Transverse colon (tissue), 4 donors: ENCODE results near the gene KIF2A. TPM values are rescaled to one million over a fixed set of nuclear protein-coding genes. Genes with fewer than 3 reads are reported as not detected.

Experiments
- DNase-seq: peaks from one replicate; pipeline ENCODE4 v3.0.0-alpha.2; 2019
- H3K27ac ChIP-seq, 4 donors: fragments of 200-600 bp; sonication (generic); 2 replicates each; pipeline ENCODE4 v1.5.1; 2016 to 2018; ENCODE audit warnings: inconsistent platforms in 4 of 4
- H3K27me3 ChIP-seq: fragments of 200-600 bp; sonication (generic); 2 replicates; pipeline ENCODE4 v1.5.1; 2017; ENCODE audit warnings: inconsistent platforms
- H3K36me3 ChIP-seq, 4 donors: fragments of 200-600 bp; sonication (generic); 2 replicates each; pipeline ENCODE4 v1.5.1; 2017 to 2019; ENCODE audit warnings: inconsistent platforms in 4 of 4
- H3K4me1 ChIP-seq, 4 donors: fragments of 200-600 bp; sonication (generic); 2 replicates each; pipeline ENCODE4 v1.5.1; 2017 to 2020; ENCODE audit warnings: inconsistent platforms in 4 of 4
- H3K4me3 ChIP-seq, 4 donors: fragments of 200-600 bp; sonication (generic); 1 replicate in 1 of 4; 2 replicates in 3 of 4; pipeline versions ENCODE4 v1.5.1 to v1.6.1; 2017 to 2019; ENCODE audit warnings: inconsistent platforms in 4 of 4
- H3K9me3 ChIP-seq, 2 donors: fragments of 200-600 bp; sonication (generic); 2 replicates each; pipeline ENCODE4 v1.5.1; 2017 to 2019; ENCODE audit warnings: inconsistent platforms in 2 of 2
- EP300 ChIP-seq: sonication (generic); formaldehyde crosslinking; IDR thresholded peaks from one replicate; pipeline ENCODE4 v1.6.1; 2017; ENCODE audit warnings: antibody characterized with exemption, low read depth
- POLR2A ChIP-seq: fragments of 450-650 bp; IDR thresholded peaks from one replicate; pipeline ENCODE4 v1.6.1; 2016; ENCODE audit warnings: antibody characterized with exemption, mild to moderate bottlenecking, moderate library complexity
- POLR2AphosphoS5 ChIP-seq, 3 donors: sonication (generic); formaldehyde crosslinking; IDR thresholded peaks; one replicate each; pipeline ENCODE4 v1.6.1; 2016; ENCODE audit warnings: antibody characterized with exemption in 3 of 3
- WGBS, 2 donors: methylation state at CpG; one replicate each; pipeline ENCODE4 v1.1.5; 2018; ENCODE audit warnings: low coverage in 1 of 2; 5-methylcytosine and 5-hydroxymethylcytosine counted together
- in situ Hi-C, 4 donors: fragments of 200-750 bp; cut with MboI; loops; one replicate each; pipeline versions ENCODE4 v1.15.0 to v1.15.1; 2017; ENCODE audit warnings: low sequenced_read_pairs in 3 of 4, low pct_ligation_motif_present in 1 of 4, low pct_unique_long_range_greater_than_20kb in 1 of 4
- intact Hi-C: fragments of 100-400 bp; cut with DNase I; formaldehyde crosslinking; loops from one replicate; pipeline ENCODE4 v1.15.1; 2023; ENCODE audit warnings: low total_unique reads
- total RNA-seq, 4 donors: library from RNA; depleted of rRNA; stranded (reverse); fragments of >200 nt; gene quantifications; one replicate each; pipeline ENCODE4 v1.1.0, GENCODE V29; 2016
- TF ChIP-seq, protein P1 (sequence below), 5 experiments: fragments of 200-600 bp in 3 of 5; fragments of 450-650 bp in 2 of 5; sonication (generic) in 3 of 5; IDR thresholded peaks; 1 replicate in 2 of 5; 2 replicates in 3 of 5; pipeline ENCODE4 v1.5.1; 2016 to 2017; ENCODE audit warnings: antibody characterized with exemption in 5 of 5, inconsistent platforms in 3 of 5, mild to moderate bottlenecking in 2 of 5, moderate library complexity in 1 of 5

The KIF2A gene
- total RNA-seq, 4 donors from 2014 or later = 15.3 to 61.9 (median 32.7) TPM

DNA sequence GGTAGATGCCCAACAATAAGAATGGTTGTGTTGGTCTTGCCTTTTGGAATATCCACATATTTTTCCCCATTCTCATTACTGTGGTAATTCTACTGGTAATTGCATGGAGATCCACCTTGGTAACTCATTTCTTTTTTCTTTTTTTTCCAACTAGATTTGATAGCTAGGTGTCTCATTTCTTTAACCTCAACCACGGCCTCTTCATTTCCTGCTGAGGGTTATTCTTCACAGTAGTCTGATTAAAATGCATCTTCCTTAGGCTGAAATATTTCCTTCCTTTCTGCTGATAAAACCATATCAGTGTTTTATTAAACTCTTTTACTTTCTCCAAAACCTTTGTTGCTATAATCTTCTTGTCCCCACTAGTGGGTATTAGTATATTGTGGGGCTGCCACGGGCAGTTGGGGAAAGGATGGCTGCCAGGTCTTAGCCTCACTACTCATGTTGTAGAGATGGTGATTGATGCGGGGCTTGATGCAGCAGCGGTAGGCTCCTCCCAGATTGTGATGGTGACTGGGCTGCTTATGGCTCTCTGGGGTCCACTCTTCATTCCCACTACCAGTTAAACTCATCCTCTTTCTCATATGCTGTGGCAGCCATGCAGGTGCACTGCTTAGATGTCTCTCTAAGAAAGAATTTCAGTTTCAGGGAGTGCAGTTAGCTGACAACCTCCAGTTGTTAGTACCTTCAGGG is 35.9 kb downstream of the KIF2A start:
- TF ChIP-seq, protein P1, sequence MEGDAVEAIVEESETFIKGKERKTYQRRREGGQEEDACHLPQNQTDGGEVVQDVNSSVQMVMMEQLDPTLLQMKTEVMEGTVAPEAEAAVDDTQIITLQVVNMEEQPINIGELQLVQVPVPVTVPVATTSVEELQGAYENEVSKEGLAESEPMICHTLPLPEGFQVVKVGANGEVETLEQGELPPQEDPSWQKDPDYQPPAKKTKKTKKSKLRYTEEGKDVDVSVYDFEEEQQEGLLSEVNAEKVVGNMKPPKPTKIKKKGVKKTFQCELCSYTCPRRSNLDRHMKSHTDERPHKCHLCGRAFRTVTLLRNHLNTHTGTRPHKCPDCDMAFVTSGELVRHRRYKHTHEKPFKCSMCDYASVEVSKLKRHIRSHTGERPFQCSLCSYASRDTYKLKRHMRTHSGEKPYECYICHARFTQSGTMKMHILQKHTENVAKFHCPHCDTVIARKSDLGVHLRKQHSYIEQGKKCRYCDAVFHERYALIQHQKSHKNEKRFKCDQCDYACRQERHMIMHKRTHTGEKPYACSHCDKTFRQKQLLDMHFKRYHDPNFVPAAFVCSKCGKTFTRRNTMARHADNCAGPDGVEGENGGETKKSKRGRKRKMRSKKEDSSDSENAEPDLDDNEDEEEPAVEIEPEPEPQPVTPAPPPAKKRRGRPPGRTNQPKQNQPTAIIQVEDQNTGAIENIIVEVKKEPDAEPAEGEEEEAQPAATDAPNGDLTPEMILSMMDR (IDR thresholded peaks at IDR 0.05) = no peak
- no peak for TF ChIP-seq POLR2AphosphoS5 (IDR thresholded peaks at IDR 0.05)
- no peak for TF ChIP-seq EP300
- WGBS, 2 donors = 50 to 81% methylated on average over 2 to 4 of the region's 4 CpGs
- intact Hi-C loops (no loop called here), in situ Hi-C loops (no loop called here)
- Histone ChIP-seq H3K27ac (no peak overlapping the region), H3K9me3 (no peaks in the 10 kb centered on the region), H3K36me3 (no peaks in the 10 kb centered on the region), H3K4me3 (no peak overlapping the region), H3K27me3 (no peaks in the 10 kb centered on the region), H3K4me1 (peaks cover 0 to 7% (median 0%) of the 10 kb centered on the region in 4 donors)
- DNase-seq = no peak

DNA sequence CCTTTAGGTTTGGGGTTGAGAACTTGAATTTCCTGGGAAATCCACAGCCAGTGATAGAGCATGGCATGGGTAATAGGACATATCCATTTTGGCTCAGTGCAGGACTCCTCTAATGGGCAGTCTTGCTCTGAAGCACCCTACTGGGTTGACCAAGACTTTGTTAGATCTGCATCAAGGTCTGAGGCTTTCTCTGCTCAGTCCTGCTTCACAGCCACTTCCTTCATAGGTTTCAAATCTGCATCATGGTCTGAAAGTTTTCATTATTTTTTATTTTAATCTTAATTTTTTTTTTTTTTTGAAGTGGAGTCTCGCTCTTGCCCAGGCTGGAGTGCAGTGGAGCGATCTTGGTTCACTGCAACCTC is 36.5 kb downstream of the KIF2A start:
- Histone ChIP-seq H3K4me3 (no peak overlapping the region), H3K27ac (no peak overlapping the region), H3K4me1 (peaks cover 0 to 7% (median 0%) of the 10 kb centered on the region in 4 donors), H3K27me3 (no peaks in the 10 kb centered on the region), H3K36me3 (no peaks in the 10 kb centered on the region), H3K9me3 (no peaks in the 10 kb centered on the region)
- no peak for DNase-seq
- intact Hi-C loops = no loop called here
- 97% methylated on average over 2 of the region's 2 CpGs; no CpG with 5 or more reads in 1 of the 2 donors for WGBS, 2 donors
- no peak for TF ChIP-seq POLR2A
- TF ChIP-seq, protein P1 (IDR thresholded peaks at IDR 0.05) = no peak
- in situ Hi-C loops = no loop called here

DNA sequence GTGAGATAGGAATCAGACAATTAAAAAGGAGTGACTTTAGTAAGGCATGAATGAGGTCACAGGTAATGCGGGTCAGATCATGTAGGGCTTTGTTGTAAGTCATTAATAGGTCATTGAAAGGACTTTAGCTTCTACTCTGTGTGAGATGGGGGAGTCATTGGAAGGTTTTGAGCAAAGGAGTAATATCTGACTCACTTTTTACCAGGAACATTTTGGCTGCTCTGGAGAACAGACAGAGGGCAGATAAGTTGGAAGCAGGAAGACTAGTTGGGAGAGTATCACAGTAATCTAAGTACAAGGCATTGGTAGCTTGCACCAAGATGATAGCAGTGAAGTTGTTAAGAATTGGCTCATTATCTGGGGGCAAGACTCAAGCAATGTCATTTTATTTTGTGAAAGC is 37.4 kb downstream of the KIF2A start:
- Histone ChIP-seq H3K27me3 (no peaks in the 10 kb centered on the region), H3K36me3 (no peaks in the 10 kb centered on the region), H3K4me1 (peaks cover 0 to 7% (median 0%) of the 10 kb centered on the region in 4 donors), H3K27ac (no peak overlapping the region), H3K4me3 (no peak overlapping the region), H3K9me3 (no peaks in the 10 kb centered on the region)
- no peak for TF ChIP-seq EP300
- TF ChIP-seq POLR2AphosphoS5 (IDR thresholded peaks at IDR 0.05) = no peak
- TF ChIP-seq, protein P1 (IDR thresholded peaks at IDR 0.05) = no peak
- no peak for TF ChIP-seq POLR2A
- WGBS, 2 donors = 97% methylated on average over 1 of the region's 1 CpG; no CpG with 5 or more reads in 1 of the 2 donors
- DNase-seq = no peak
- intact Hi-C loops (no loop called here), in situ Hi-C loops (no loop called here)

DNA sequence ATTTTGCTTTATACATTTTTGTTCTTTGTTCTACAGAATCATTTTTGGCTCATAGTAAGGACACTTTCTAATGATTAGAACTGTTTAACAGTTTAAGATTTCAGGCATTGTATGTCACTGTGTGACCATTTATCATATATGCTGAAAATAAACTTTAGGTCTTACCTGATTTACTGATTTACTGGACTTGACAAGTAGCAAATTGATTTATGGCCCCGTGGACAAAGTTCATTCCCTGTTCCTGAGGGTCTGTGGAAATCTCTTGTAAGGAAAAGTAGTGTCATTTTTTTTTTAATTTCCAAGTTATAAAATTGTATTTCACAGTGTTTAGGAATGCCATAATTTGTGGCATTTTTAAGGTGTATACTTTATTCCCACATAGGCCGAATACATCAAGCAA is 40.7 kb downstream of the KIF2A start:
- no peaks in the 10 kb centered on the region for H3K27me3 ChIP-seq
- no peak overlapping the region for H3K27ac ChIP-seq
- intact Hi-C loops (no loop called here), in situ Hi-C loops (no loop called here)
- TF ChIP-seq POLR2AphosphoS5 (IDR thresholded peaks at IDR 0.05) (no peak), EP300 (no peak), POLR2A (no peak)
- TF ChIP-seq, protein P1 (IDR thresholded peaks at IDR 0.05) = no peak
- peaks cover 0 to 15% (median 2%) of the 10 kb centered on the region in 4 donors for H3K36me3 ChIP-seq
- DNase-seq = no peak
- no peaks in the 10 kb centered on the region for H3K9me3 ChIP-seq
- peaks cover 0 to 7% (median 0%) of the 10 kb centered on the region in 4 donors for H3K4me1 ChIP-seq
- 81 to 88% methylated on average over 2 of the region's 2 CpGs for WGBS, 2 donors
- no peak overlapping the region for H3K4me3 ChIP-seq
